Keratinocyte (primary cell): ENCODE results near the gene RPS16. TPM values are rescaled to one million over a fixed set of nuclear protein-coding genes. Genes with fewer than 3 reads are reported as not detected.

Experiments used
- DNase-seq: peaks from one replicate; pipeline ENCODE4 v3.0.0-alpha.2; 2011; ENCODE audit warnings: low read depth, missing footprints, low spot score
- FAIRE-seq: peaks from 2 replicates; lab custom pipeline; 2011; peaks lifted over from hg19 to GRCh38; lab: Jason Lieb, UNC
- H2AFZ ChIP-seq: 2 replicates; pipeline ENCODE4 v1.6.0; 2012; ENCODE audit warnings: low read length, control low read depth, inconsistent platforms; ENCODE audit not compliant: control insufficient read depth
- H3K27ac ChIP-seq: 2 replicates; pipeline ENCODE4 v1.5.1; 2011; ENCODE audit warnings: low read length; ENCODE audit not compliant: control insufficient read depth, insufficient read depth
- H3K27me3 ChIP-seq: 3 replicates; pipeline ENCODE4 v1.6.0; 2011; ENCODE audit warnings: low read length; ENCODE audit not compliant: control insufficient read depth, insufficient read depth; ENCODE audit errors: extremely low read depth
- H3K36me3 ChIP-seq, 2 experiments: 2 replicates in 1 of 2; 3 replicates in 1 of 2; pipeline ENCODE4 v1.5.1; 2011; ENCODE audit warnings: low read length in 2 of 2, mild to moderate bottlenecking in 1 of 2; ENCODE audit not compliant: control insufficient read depth in 2 of 2, insufficient read depth in 2 of 2; ENCODE audit errors: extremely low read depth in 1 of 2
- H3K4me1 ChIP-seq: 3 replicates; pipeline ENCODE4 v1.5.1; 2011; ENCODE audit warnings: low read length; ENCODE audit not compliant: control insufficient read depth, insufficient read depth; ENCODE audit errors: extremely low read depth
- H3K4me2 ChIP-seq: 3 replicates; pipeline ENCODE4 v1.6.0; 2011; ENCODE audit warnings: low read depth, low read length; ENCODE audit not compliant: control insufficient read depth, insufficient read depth; ENCODE audit errors: extremely low read depth
- H3K4me3 ChIP-seq, 3 experiments: fragments of 200-600 bp in 1 of 3; sonication (generic) in 1 of 3; 2 replicates in 2 of 3; 3 replicates in 1 of 3; pipeline ENCODE4 v1.5.1; 2011 to 2016; ENCODE audit warnings: low read length in 3 of 3, mild to moderate bottlenecking in 3 of 3, control low read depth in 2 of 3, inconsistent platforms in 1 of 3, low read depth in 1 of 3, mixed read lengths in 1 of 3, mixed run types in 1 of 3, moderate library complexity in 1 of 3; ENCODE audit not compliant: control insufficient read depth in 2 of 3, insufficient read depth in 2 of 3; ENCODE audit errors: extremely low read depth in 1 of 3
- H3K79me2 ChIP-seq: 2 replicates; pipeline ENCODE4 v1.6.0; 2012; ENCODE audit warnings: low read length; ENCODE audit not compliant: control insufficient read depth, insufficient read depth
- H3K9ac ChIP-seq: 3 replicates; pipeline ENCODE4 v1.6.0; 2011; ENCODE audit warnings: low read length; ENCODE audit not compliant: control insufficient read depth, insufficient read depth; ENCODE audit errors: extremely low read depth
- H3K9me1 ChIP-seq: 3 replicates; pipeline ENCODE4 v1.6.0; 2011; ENCODE audit warnings: low read length; ENCODE audit not compliant: control insufficient read depth, insufficient read depth; ENCODE audit errors: extremely low read depth
- H3K9me3 ChIP-seq: 2 replicates; pipeline ENCODE4 v1.5.1; 2012; ENCODE audit warnings: low read depth, low read length; ENCODE audit not compliant: control insufficient read depth
- H4K20me1 ChIP-seq: 3 replicates; pipeline ENCODE4 v1.6.0; 2011; ENCODE audit warnings: low read length; ENCODE audit not compliant: control insufficient read depth, insufficient read depth; ENCODE audit errors: extremely low read depth
- CTCF ChIP-seq, 3 experiments: IDR thresholded peaks in 1 of 3; conservative IDR thresholded peaks in 1 of 3; optimal IDR thresholded peaks in 1 of 3; 2 replicates in 2 of 3; 3 replicates in 1 of 3; pipeline versions ENCODE3 to v1.5.1; 2011; ENCODE audit warnings: low read length in 3 of 3, mild to moderate bottlenecking in 3 of 3, moderate library complexity in 2 of 3, control low read depth in 1 of 3, inconsistent platforms in 1 of 3; ENCODE audit not compliant: insufficient read depth in 2 of 3; ENCODE audit errors: extremely low read depth in 1 of 3
- EZH2 ChIP-seq: IDR thresholded peaks from one replicate; pipeline ENCODE4 v1.6.1; 2012; ENCODE audit warnings: inconsistent platforms, mild to moderate bottlenecking, low read length, moderate library complexity
- dilution Hi-C: fragments of 300-500 bp; cut with MboI; formaldehyde crosslinking; loops from one replicate; pipeline ENCODE4 v1.7.0; 2020; ENCODE audit warnings: low sequenced_read_pairs; ENCODE audit not compliant: extremely low pct_ligation_motif_present
- polyA plus RNA-seq, 5 experiments: library from polyadenylated mRNA; depleted of rRNA in 3 of 5; stranded (reverse) in 3 of 5; stranded (forward) in 1 of 5; unstranded in 1 of 5; fragments of >200 nt; gene quantifications; 1 replicate in 1 of 5; 2 replicates in 3 of 5; 3 replicates in 1 of 5; pipeline versions ENCODE4 v1.2.1 to v1.2.3, GENCODE V29; 2011 to 2012; ENCODE audit warnings: missing spikeins in 2 of 5, low read depth in 1 of 5, low replicate concordance in 1 of 5

RPS16 gene
- polyA plus RNA-seq, 1 donor (not counting 4 experiments of a cell fraction or from before 2014, with no cell fraction given): 1,323 TPM

GRCh38 chr19:39389631-39390414 is 45.9 kb downstream of the RPS16 start:
- Histone ChIP-seq H3K4me3 (peak overlapping the region; percentile 60 to 78 (median 76)), H3K27me3 (no peaks in the 10 kb centered on the region), H3K9me1 (peaks cover 3% of the 10 kb centered on the region), H3K4me2 (peak overlapping the region; percentile 79), H3K36me3 (peaks cover 43 to 46% of the 10 kb centered on the region in 2 experiments), H3K9ac (peak overlapping the region; percentile 95), H4K20me1 (no peaks in the 10 kb centered on the region), H3K9me3 (no peaks in the 10 kb centered on the region), H2AFZ (no peak overlapping the region), H3K27ac (peak overlapping the region; percentile 92), H3K79me2 (peaks cover 20% of the 10 kb centered on the region), H3K4me1 (peaks cover 15% of the 10 kb centered on the region)
- FAIRE-seq (no peak), DNase-seq (no peak)
- dilution Hi-C loops: no loop called here
- TF ChIP-seq CTCF (optimal IDR thresholded peaks at IDR 0.05 in 1 of 3, IDR thresholded peaks at IDR 0.05 in 1 of 3, conservative IDR thresholded peaks at IDR 0.05 in 1 of 3; ENCODE audit: extremely low read depth in 1 of 3, insufficient read depth in 2 of 3, low read length in 3 of 3) (no peak), EZH2 (no peak)

- Histone ChIP-seq H2AFZ (no peak overlapping the region), H3K9me3 (no peaks in the 10 kb centered on the region), H3K4me2 (no peak overlapping the region), H3K9me1 (peaks cover 3% of the 10 kb centered on the region), H3K27ac (no peak overlapping the region), H3K79me2 (peaks cover 20% of the 10 kb centered on the region), H3K36me3 (peaks cover 46 to 50% of the 10 kb centered on the region in 2 experiments), H3K9ac (no peak overlapping the region), H3K27me3 (no peaks in the 10 kb centered on the region), H3K4me3 (no peak overlapping the region), H3K4me1 (peaks cover 15% of the 10 kb centered on the region), H4K20me1 (no peaks in the 10 kb centered on the region)
- TF ChIP-seq CTCF (optimal IDR thresholded peaks at IDR 0.05 in 1 of 3, IDR thresholded peaks at IDR 0.05 in 1 of 3, conservative IDR thresholded peaks at IDR 0.05 in 1 of 3; ENCODE audit: extremely low read depth in 1 of 3, insufficient read depth in 2 of 3, low read length in 3 of 3) (no peak), EZH2 (no peak)
- dilution Hi-C loops: no loop called here
- FAIRE-seq (no peak), DNase-seq (no peak)
These were observed 47.1 kb downstream of the RPS16 start for GRCh38 chr19:39388657-39389056.
